K562 (cell line): ENCODE results near the gene CCN5. TPM values are rescaled to one million over a fixed set of nuclear protein-coding genes. Genes with fewer than 3 reads are reported as not detected.

Experiments used
- BRD9 ChIP-seq: fragments of 450-650 bp; IDR thresholded peaks from 2 replicates; pipeline ENCODE4 v1.6.1; 2018; ENCODE audit warnings: low read depth; ENCODE audit not compliant: partially characterized antibody
- EP400 ChIP-seq: fragments of 450-650 bp; IDR thresholded peaks from 2 replicates; pipeline ENCODE4 v1.6.1; 2017; ENCODE audit warnings: antibody characterized with exemption, mild to moderate bottlenecking, moderate library complexity
- NONO ChIP-seq, 2 experiments: fragments of 200-400 bp in 1 of 2; fragments of 450-650 bp in 1 of 2; formaldehyde crosslinking in 1 of 2; IDR thresholded peaks; 2 replicates each; pipeline ENCODE4 v1.6.1; 2017; ENCODE audit warnings: low read depth in 2 of 2, mild to moderate bottlenecking in 2 of 2, moderate library complexity in 2 of 2, low read length in 1 of 2
- POLR2AphosphoS2 ChIP-seq: IDR thresholded peaks from 2 replicates; pipeline ENCODE4 v1.6.1; 2012; ENCODE audit warnings: low read length, improper control_type of control experiment
- RCOR1 ChIP-seq, 2 experiments: IDR thresholded peaks; 2 replicates each; pipeline ENCODE4 v1.6.1; 2012; ENCODE audit warnings: low read depth in 2 of 2, low read length in 2 of 2, borderline replicate concordance in 1 of 2, improper control_type of control experiment in 1 of 2
- SMAD2 ChIP-seq: fragments of 150-350 bp; IDR thresholded peaks from 2 replicates; pipeline ENCODE4 v1.6.1; 2014; ENCODE audit warnings: low read depth, mild to moderate bottlenecking, low read length
- SP1 ChIP-seq: sonication (generic); formaldehyde crosslinking; IDR thresholded peaks from 2 replicates; pipeline ENCODE4 v1.8.1; 2022; ENCODE audit warnings: mild to moderate bottlenecking, missing genetic modification reagents
- SREBF1 ChIP-seq: fragments of 150-350 bp; IDR thresholded peaks from 2 replicates; pipeline ENCODE4 v1.6.1; 2014; ENCODE audit warnings: antibody characterized with exemption, low read depth, low read length, borderline replicate concordance
- ZNF232 ChIP-seq: sonication (generic); formaldehyde crosslinking; IDR thresholded peaks from 2 replicates; pipeline ENCODE4 v1.8.0; 2022; ENCODE audit warnings: mild to moderate bottlenecking, missing genetic modification reagents
- ZNF699 ChIP-seq: fragments of 250-450 bp; sonication (Bioruptor Pico); IDR thresholded peaks from 2 replicates; pipeline ENCODE4 v1.8.0; 2021; ENCODE audit warnings: mild to moderate bottlenecking, moderate library complexity; ENCODE audit not compliant: insufficient replicate concordance
- polyA plus RNA-seq, 8 experiments: library from polyadenylated mRNA; depleted of rRNA in 4 of 8; stranded (reverse) in 5 of 8; unstranded in 3 of 8; fragments of >200 nt; fragmentation: Nextera tagmentation in 2 of 8; fragmentation: Illumina TruSeq in 1 of 8; extraction: Ambion mirVana in 2 of 8; extraction: Trizol in 1 of 8; gene quantifications; 2 replicates each; pipeline versions ENCODE4 v1.2.1 to v1.2.3, GENCODE V29; 2011 to 2014; ENCODE audit warnings: inconsistent platforms in 1 of 8, missing spikeins in 1 of 8
- total RNA-seq, 7 experiments: library from RNA; depleted of rRNA in 6 of 7; stranded (reverse); fragments of >200 nt in 6 of 7; fragmentation: Illumina TruSeq in 2 of 7; extraction: Trizol in 2 of 7; gene quantifications; 2 replicates each; pipeline versions ENCODE4 v1.2.1 to v1.2.3, GENCODE V29; 2011 to 2021; ENCODE audit warnings: low replicate concordance in 1 of 7
- TF ChIP-seq, protein P1 (sequence below): sonication (generic); formaldehyde crosslinking; IDR thresholded peaks from 2 replicates; pipeline ENCODE4 v1.5.0; 2020; ENCODE audit warnings: missing genetic modification reagents

CCN5 gene
- total and polyA plus RNA-seq, 9 of the 15 experiments (the other 6 are each of a cell fraction or from before 2014, with no cell fraction given): not detected

DNA sequence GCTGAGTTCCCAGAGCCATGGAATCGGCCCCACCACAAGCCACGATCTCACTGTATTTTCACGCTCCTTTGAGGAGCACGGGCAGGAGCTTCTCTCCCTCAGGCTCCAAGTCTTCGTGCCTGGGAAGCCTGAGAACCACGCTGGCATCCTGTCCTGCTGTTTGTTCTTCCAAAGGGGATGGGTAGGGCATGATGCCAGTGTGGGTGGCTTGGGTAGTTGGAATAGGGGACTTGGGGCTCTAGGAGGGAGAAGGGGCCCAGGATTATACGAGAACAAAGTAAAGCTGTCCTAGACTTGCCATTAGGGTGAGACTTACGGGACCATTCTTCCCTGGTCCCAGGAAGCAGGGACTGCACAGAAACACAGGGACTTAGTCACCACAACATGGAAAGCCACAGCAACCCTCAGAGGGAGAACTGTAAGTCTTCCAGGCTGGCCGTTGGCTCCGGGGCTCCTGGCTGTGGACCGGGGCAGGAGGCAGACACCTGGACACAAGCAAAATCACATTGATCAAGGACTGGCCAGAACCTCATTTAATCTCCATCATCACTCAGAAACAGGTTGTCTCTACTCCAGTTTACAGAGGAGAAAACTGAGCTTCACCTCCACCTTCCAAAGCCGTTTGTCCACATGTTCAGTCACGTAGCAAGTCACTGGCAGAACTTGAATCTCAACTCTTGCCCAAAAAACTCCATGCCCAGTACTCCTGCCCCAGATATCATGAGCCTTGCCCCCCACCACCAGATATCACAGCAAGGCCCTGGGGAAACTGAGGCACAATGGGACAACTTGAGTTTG is 1.3 kb downstream of the CCN5 start (continued):
- TF ChIP-seq ZNF699 (CRISPR knock-in tag) (no peak), SMAD2 (no peak), POLR2AphosphoS2 (no peak), NONO (IDR thresholded peaks at IDR 0.05; ENCODE audit: low read depth in 2 of 2, low read length in 1 of 2) (no peak), RCOR1 (IDR thresholded peaks at IDR 0.05; ENCODE audit: borderline replicate concordance in 1 of 2, low read depth in 2 of 2, low read length in 2 of 2) (no peak), ZNF232 (CRISPR knock-in tag) (no peak), SP1 (CRISPR knock-in tag) (no peak), BRD9 (no peak), EP400 (no peak), SREBF1 (no peak)
- TF ChIP-seq, protein P1, sequence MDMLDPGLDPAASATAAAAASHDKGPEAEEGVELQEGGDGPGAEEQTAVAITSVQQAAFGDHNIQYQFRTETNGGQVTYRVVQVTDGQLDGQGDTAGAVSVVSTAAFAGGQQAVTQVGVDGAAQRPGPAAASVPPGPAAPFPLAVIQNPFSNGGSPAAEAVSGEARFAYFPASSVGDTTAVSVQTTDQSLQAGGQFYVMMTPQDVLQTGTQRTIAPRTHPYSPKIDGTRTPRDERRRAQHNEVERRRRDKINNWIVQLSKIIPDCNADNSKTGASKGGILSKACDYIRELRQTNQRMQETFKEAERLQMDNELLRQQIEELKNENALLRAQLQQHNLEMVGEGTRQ (CRISPR knock-in tag): no peak
